HG03159 (cell line): Measurements from ENCODE around the gene RGS6.
A peak's percentile ranks its signal among the peaks of the same experiment; 100 is the strongest.

Experiments used
- ATAC-seq: cut with Tn5 transposase; IDR thresholded peaks from one replicate; pipeline ENCODE4 v1.9.1; 2021; ENCODE audit warnings: mild to moderate bottlenecking, moderate library complexity; ENCODE audit not compliant: unreplicated experiment

RGS6 gene

DNA sequence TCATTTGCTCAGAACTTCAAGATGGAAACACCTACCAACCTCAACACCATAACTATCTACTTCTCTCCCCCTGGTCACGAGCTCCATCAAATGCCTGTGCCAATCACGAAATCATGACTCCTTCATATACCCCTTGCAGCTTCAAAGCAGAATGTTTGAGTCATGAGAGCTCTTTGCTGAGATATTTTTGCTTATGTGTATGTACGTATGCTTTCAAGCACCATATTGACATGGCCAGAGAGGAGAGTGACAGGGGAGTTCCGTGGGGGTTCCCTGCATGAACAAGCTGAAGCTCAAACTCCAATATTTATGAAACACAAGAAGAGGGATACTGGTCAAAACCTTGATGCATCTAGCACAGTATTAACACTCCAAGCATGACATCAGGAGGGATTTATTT is 587.3 kb downstream of the RGS6 start:
- no peak for ATAC-seq

DNA sequence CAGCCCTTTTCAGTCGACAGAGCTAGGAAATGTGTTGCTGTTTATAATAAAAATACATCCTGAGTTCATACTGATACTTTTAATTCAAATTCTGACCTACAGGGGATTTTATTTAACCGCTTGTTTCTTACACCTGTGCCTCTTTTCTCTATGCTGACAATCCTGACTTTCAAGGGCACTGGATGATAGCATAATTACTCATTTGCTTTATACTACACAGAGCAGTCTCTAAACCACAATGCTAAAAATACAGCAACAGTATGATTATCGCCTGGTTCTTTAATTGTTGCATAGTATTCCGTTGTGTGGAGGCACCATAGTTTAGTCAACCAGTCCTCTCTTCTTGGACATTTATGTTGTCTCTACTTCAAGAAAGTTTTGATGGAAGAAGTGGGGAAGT is 588.8 kb downstream of the RGS6 start:
- no peak for ATAC-seq

DNA sequence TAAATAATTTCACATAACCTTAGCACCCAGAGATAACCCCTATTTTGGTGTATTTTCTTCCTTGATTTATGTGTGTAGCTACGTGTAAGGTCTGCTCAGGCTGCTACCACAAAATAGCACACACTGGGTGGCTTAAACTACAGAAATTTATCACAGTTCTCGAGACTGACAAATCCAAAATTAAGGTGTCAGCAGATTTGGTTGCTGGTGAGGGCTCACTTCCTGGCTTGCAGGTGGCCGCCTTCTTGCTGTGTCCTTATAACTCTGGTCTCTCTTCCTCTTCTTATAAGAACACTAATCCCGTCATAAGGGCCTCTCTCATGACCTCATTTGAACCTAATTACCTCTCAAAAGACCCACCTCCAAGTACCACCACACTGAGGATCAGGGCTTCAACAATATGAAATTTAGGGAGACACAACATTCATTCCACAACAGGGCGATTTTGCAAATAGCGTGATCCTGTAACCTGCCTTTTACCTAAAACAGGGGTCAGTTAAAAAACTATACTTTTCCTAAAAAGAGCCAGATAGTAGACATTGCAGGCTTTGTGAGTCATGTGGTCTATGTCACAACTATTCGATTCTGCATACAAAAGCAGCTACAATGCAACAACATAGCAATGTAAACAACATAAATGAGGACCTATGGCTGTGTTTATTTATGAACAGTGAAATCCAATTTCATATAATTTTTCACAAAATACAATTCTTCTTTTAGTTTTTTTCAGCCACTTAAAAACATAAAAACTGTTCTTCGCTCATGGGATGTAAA is 589.9 kb downstream of the RGS6 start:
- ATAC-seq, result no peak

DNA sequence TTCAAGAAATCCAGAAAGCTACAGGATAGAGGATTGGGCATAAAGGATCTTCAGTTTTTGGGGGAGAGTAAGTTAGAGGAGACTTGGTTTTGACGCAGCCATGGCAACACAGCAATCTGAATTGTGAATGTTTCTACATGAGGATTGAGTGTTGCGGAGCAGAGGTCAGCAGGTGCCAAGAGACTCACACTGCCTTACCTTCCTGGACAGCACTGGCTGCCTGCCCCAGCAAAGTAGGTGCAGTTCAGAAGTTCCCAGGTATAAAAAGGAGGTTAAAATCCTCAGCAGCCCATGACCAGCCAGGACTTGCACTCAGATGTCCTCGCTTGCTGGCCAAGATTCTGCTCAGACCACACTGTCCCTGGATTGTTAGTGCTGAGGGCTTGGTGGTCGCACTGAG is 590.6 kb downstream of the RGS6 start:
- ATAC-seq, result no peak

DNA sequence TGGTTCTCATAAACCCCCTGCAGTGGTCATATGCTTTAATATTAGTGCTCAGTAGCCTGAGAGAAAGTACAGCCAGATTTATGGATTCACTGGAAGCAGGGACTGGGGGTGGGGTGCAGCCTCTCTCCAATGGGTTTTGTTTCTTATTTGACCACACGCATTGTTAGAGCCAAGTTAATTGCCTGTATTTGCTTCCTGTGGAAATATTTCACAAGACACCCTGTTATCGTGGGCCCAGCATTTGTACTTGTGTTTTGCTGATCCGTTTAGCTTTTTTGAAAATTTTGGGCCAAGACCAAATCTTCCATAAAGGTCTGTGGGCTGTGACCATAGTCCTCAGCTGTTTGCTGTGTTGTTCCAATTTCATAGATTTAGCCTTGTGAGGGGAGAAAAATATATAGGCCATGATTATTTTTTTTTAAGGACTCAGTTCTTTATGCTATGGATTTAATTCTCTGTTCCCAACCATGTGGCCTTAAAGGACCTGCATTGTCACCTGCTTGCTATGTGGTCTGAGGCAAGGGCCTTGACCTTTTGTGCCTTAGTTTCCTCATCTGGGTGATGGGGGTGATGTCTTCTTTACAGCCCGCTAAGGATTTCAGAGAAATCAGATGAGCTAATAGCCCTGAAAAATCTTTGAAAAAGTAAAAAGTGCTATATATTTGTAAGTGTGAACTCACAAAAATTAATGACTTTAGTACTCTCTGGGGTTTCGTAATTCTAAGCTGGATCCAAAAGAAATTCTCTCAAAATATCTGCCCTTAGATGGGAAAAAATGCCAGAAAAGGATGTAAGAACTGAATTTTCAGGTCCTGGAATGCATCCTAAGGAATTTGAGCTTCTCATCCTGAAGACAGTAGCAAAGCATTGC is 591.4 kb downstream of the RGS6 start:
- no peak for ATAC-seq

DNA sequence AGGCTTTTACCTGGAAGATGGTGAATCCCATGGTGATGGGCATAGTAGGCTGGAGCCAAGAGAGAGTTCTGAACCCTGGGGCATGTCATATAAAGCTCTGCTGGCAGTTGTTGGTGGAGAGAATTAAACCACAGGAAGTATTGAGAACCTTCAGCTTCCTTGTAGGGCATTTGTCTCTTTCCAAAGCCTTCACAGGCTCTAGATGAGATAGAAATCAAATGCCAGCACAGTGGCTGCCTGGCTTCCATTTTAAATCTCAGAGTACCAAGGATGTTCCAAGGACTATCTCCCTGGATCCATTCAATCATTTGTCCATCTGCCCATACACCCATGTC is 592.0 kb downstream of the RGS6 start:
- no peak for ATAC-seq

DNA sequence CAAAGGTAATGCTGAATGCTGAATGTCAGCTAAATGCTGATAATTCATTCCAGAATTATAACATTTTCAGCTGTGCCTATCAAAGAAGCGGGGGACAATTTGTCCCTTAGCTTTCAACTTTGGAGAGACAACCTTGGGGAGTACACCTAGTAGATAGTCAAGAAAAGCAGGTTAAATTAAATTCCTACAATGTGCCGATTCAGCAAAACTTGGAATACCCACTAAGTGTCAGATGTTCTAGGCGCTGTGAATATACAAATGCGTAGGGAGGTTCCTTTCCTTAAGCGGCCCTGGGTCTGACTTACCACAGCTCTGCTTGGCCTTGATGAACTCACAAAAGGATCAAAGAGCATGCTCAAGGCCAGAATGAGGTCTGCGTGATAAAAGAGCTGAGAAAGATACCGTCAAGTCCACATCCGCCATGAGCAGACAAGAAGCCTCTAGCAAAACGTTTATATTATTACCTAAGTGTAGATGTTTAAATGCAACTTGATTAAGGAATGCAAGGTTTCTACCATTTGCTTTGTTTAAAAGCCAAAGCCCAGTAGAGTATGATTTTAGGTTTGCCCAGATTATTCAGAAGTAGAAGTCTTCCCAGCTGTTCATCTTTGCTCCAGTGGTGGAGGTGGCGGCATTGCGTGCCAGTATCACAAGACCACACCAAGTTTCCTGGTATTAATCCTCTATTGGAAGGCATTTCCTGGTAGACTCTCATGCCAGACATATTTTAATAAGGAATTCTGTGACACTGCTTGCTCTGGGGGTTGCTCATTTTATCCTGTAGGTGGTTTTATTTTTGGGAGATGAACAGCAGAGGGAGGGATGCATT is 593.1 kb downstream of the RGS6 start:
- no peak for ATAC-seq

DNA sequence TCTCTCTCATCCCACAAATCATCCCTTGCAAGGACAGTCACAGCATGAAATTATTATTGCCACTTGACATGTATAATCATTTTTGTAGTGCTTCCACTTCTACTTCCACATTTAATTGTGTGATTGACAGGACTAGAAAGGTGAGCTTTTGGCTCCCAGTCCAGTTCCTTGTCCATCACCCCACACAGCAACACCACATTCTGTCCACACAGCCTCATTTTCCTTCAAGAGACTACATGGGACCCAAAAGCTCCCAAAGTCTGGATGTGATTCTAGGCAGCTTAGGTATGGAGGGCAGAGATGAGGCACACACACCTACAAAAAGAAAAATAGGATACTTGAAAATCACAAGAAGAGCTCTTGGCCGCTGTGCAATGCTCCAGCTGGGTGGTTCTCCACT is 595.4 kb downstream of the RGS6 start:
- no peak for ATAC-seq

DNA sequence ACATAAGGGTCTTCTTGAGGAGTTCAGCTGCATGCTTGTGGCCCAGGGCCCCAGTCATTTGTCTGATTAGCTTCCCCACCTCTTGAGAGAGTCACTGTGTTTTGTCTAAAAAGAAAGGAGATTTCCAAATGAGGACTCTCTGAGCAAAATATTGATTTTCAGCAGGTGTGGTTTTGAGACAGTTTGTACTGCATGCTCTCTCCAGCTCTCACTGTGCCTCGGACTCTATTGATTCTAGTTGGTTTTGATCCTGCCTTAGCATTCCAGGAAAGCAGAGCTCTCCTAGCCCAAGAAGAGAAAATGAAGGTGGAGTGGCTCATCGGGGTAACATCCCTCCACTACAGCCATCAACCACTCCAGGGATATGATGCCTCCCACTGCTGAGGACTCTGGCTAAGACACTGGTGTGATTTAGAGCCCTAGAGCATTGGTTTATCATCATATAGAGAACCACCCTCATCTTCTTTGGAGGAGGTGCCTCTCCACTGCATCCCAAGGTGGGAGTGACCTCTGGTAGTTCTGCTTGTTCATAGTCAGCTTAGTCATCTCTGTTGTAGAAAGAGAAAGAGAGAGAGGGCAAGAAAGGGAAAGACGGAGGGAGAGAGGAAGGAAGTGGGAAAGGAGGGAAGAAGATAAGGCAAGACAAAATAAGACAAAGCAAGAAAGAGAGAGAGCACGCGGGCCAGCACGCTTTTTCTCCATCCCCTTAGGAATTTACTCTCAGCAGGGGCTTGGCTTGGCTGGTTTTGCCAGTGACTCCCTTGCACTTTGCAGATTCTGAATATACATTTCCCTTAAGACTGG is 596.0 kb downstream of the RGS6 start:
- ATAC-seq, result no peak

DNA sequence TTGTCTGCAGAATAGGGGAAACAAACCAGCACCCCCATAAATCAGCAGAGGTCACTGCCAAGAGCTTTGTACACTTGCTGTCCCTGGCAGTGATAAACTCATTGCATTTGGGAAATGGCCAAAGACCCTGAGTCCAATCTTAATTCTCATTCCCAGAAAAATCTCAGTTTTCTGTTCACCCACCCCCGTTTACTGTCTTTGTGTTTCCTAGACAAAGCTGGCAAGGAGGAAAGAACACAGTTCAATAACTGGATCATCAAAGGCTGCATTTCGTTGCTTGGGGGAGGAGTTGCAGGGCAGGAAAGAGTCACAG is 596.6 kb downstream of the RGS6 start:
- no peak for ATAC-seq

DNA sequence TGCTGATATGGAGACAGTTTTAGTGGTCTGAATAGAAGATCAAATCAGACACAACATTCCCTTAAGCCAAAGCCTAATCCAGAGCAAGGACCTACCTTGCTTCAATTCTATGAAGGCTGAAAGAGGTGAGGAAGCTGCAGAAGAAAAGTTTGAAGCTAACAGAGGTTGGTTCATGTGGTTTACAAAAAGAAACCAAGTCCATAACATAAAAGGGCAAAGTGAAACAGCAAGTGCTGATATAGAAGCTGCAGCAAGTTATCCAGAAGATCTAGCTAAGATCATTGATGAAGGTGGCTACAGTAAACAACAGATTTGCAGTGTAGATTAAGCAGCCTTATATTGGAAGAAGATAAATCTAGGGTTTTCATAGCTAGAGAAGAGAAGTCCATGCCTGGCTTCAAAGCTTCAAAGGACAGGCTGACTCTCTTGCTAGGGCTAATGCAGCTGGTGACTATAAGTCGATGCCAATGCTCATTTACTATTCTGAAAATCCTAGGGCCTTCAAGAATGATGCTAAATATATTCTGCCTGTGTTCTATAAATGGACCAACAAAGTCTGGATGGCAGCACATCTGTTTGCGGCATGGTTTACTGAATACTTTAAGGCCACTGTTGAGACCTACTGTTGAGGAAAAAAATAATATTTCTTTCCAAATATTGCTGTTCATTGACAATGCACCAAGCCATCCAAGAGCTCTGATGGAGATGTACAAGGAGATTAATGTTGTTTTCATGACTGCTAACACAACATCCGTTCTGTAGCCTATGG is 600.6 kb downstream of the RGS6 start:
- ATAC-seq, result no peak

DNA sequence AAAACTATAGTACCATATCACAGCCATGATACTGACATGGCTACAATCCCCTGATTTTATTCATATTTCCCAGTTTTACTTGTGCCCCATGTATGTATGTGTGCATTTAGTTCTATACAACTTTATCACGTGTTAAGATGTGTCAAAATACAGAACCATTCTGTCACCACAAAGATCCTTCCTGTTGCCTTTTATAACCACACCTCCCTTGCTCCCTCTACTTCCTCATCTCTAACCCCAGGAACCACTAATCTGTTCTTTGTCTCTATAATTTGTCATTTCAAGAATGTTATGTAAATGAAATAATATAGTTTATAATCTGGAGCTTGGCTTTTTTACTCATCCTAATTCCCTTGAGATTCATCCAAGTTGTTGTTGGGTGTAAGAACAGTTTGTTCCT is 603.3 kb downstream of the RGS6 start:
- peak; percentile 58 for ATAC-seq

DNA sequence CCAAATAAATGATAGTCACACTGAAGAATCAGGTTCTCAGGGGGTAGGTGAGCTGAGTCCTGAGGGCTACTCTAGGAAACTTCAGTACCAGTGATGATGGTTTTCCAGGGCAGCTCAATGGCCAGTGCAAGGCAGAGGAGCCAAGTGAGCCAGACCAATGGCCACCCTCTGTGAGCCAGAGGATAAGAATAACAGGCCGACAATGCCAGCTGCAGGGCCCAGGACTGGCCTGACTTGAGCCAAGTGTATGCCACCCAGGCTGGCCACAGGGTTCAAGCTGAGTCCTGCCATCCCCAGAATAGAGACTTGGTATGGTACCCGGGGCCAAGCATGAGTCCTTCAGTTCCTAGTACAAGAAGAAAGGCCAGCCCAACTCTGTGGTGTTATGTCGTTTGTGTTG is 606.2 kb downstream of the RGS6 start:
- ATAC-seq, result no peak

DNA sequence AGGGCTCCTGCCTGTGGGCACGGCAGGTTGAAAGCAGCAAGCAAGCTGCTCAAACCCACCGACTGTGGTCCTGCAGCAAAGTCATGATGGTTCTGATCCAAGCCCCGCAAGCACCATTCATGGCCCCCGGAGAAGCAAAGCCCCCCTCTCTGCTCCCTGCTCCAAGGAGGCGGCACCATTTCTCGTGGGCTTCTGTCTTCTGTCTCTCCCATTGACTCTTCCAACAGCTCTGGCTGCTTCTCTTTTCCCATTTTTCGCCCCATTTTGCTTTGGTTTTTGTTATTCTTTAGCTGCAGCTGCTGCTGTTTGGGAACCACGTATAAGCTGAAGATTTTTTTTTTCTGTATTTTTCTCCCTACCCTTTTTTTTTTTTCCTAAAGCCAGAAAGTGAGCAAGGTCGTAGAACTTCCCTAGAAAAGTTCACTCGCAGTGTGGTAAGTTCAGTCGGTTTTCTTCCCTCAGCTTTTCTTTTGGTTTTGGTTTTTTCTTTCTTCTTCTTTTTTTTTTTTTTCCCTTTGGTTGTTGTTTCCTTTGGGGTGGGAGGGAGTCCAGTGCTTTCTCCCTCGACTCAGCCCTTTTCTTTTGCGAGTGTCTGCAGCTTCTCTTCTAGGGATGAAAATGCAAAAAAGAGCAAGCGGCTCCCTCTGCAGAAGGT is 607.6 kb downstream of the RGS6 start:
- no peak for ATAC-seq

DNA sequence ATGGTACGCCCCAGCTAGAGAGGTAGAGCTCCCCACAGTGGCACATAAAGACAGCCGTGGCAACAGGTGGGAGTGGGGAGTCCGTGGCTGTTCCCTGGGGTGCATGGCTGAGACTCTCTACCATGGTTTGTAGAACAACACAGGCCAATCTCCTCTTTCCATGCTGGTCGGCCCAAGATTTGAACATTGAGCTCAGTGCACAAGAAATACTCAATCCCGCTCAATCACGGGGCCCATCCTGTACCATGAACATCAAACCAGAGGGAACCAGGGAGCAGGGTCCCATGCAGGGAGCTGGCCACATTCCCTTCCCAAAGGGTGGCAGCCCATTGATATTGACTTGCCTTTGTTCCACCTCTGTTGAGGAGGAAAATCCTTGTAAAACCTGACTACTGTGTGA is 608.6 kb downstream of the RGS6 start:
- no peak for ATAC-seq

DNA sequence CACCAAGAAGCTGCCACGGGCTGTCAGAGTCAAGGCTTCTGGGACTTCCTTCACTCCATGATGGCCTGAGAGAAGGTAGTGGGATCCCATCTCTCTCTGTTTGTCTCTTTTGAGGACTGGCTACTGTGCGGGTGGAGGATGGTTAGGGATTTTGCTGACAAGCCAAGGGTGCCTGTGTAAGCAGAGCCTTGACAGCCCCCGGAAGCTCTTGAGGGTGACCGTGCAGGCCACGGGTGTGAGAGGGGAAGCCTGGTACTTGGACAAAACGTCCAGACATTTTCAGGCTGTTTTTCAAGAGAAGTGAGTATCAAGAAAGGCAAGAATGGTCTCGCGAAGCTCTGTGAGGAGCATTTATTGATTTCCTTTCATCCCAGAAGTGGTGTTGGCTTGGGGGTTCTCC is 609.3 kb downstream of the RGS6 start:
- ATAC-seq, result no peak

DNA sequence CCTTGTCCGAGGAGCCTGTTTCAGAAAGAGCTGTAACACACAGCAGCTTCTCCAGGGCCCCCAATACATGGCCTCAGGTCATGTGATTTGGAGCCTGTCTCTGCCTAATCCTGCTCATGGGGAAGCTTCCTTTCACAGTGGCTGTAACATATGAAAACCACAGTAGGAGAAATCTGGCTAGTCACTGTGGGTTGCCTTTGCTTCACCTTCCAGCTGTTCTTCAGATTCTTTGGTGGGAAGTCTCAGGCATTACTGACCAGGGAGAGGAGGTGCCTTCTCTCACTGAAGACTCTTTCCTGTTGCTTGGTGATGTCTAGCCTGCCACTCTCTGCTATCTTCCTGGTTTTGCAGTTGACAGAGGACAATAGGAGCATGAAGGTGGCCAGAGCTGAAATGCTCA is 611.1 kb downstream of the RGS6 start:
- no peak for ATAC-seq

DNA sequence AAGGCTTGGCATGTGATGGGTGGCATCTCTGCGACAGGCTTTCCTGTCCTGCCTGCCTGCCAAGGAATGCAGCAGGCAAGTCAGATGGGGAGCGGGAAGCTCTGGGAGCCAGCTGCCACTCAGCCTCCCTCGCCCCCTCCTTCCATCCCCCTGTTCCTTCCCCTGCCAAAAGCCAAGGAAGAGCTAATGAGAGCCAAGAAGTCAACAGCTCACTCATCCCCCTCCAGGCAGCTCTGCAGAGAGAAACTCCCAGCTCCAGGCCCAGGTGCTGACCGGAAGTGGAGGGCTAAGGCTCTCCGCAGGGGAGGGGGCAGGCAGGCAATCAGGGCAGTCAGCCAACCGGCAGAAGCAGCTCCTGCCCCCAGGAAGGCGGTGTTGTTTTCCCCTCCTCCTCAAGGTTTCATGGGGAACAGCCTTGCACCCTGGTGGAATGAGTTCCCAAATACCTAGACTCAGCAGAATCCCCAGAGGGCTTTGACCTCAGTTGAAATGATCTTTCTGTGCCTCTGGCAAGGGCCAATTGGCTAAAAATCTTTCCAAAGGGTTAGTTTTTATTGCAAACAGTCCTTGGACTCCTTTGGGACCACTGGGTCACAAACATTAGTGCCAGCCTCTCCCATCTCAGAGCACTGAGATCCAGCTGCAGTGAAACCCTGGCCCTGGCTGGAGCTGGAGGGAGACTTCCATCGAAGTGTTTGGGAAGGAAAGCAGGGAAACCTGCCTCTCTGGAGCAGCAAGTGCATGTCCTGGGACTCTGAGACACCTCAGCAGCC is 612.6 kb downstream of the RGS6 start:
- no peak for ATAC-seq
